ENCODE measurements around the gene IL17RD. TPM values are rescaled to one million over a fixed set of nuclear protein-coding genes. Genes with fewer than 3 reads are reported as not detected.

The IL17RD gene
- total and polyA plus RNA-seq, 2 of the 13 experiments (the other 11 are each of a cell fraction or from before 2014, with no cell fraction given): 0.28 to 0.31 TPM

GRCh38 chr3:57048728-57049127 is 116.4 kb downstream of the IL17RD start (continued):
- TF ChIP-seq ZBTB33 (CRISPR knock-in tag; IDR thresholded peaks at IDR 0.05) (no peak), BRD4 (CRISPR knock-in tag; IDR thresholded peaks at IDR 0.05) (no peak), ZNF264 (CRISPR knock-in tag; IDR thresholded peaks at IDR 0.05) (no peak), ZNF616 (CRISPR knock-in tag; IDR thresholded peaks at IDR 0.05; ENCODE audit: low read depth) (no peak), ZFAT (CRISPR knock-in tag; conservative IDR thresholded peaks at IDR 0.05) (no peak)

- DNase-seq (ENCODE audit: low spot score): no peak
- no peak for ATAC-seq
- peaks cover 34% of the 10 kb centered on the region for H3K4me1 ChIP-seq (ENCODE audit: insufficient read depth, low read length)
- ChIA-PET CTCF (ENCODE audit: low intra/inter-chr PET ratio, low total read pairs) (no interaction called here), POLR2A (no interaction called here)
- intact Hi-C loops (cut with micrococcal nuclease; ENCODE audit: unreplicated experiment) (no loop called here), in situ Hi-C loops (cut with HindIII; ENCODE audit: extremely low pct_ligation_motif_present, low pct_unique_long_range_greater_than_20kb) (no loop called here)
- no peak for FAIRE-seq
- H3K27me3 ChIP-seq (ENCODE audit: control insufficient read depth in 1 of 2, insufficient read depth in 2 of 2, low read length in 2 of 2): no peaks in the 10 kb centered on the region
- no peak overlapping the region for H3K27ac ChIP-seq (ENCODE audit: extremely low read length, insufficient read depth, low read length)
- H3K79me2 ChIP-seq (ENCODE audit: insufficient read depth, low read length): peaks cover 5% of the 10 kb centered on the region
- H3K4me2 ChIP-seq (ENCODE audit: low read depth, low read length): no peak overlapping the region
- no peaks in the 10 kb centered on the region for H3K36me3 ChIP-seq (replicated peaks in 1 of 2; ENCODE audit: control insufficient read depth in 1 of 2, insufficient read depth in 2 of 2, low read length in 2 of 2)
- BruUV-seq (replicated peaks): no TSS peak
- TF ChIP-seq RBM22 (optimal IDR thresholded peaks at IDR 0.05; ENCODE audit: low read length) (no peak), SUZ12 (IDR thresholded peaks at IDR 0.05; ENCODE audit: low read depth, low read length) (no peak), ZNF205 (CRISPR knock-in tag; IDR thresholded peaks at IDR 0.05) (no peak), ZNF235 (CRISPR knock-in tag; IDR thresholded peaks at IDR 0.05; ENCODE audit: borderline replicate concordance) (no peak)
- H4K20me1 ChIP-seq (ENCODE audit: insufficient read depth, low read length): no peaks in the 10 kb centered on the region
- no peaks in the 10 kb centered on the region for H3K9me3 ChIP-seq (ENCODE audit: low read length)
- H3K4me3 ChIP-seq (replicated peaks in 1 of 3; ENCODE audit: insufficient read depth in 1 of 3, low read depth in 2 of 3, low read length in 3 of 3): no peak overlapping the region
- no peak overlapping the region for H3K9ac ChIP-seq (ENCODE audit: insufficient read depth, low read depth, low read length)
- 97% methylated on average over 8 of the region's 8 CpGs for WGBS (ENCODE audit: low lambda C conversion rate)
- no peak overlapping the region for H2AFZ ChIP-seq (ENCODE audit: low read length)
Measured at GRCh38 chr3:57048052-57048671, 117.0 kb downstream of the IL17RD start.

Measured in HepG2 (cell line).